ENCODE data around the gene TAT. TPM values are rescaled to one million over a fixed set of nuclear protein-coding genes. Genes with fewer than 3 reads are reported as not detected.

The TAT gene
- total RNA-seq, 1 donor from 2014 or later = not detected

- H3K27me3 Mint-ChIP-seq = peaks cover 33% of the 10 kb centered on the region
- no peaks in the 10 kb centered on the region for H3K36me3 Mint-ChIP-seq (ENCODE audit: low read depth)
- DNase-seq = no peak
- TF ChIP-seq CTCF (IDR thresholded peaks at IDR 0.05) = no peak
- peaks cover 5% of the 10 kb centered on the region for H3K4me1 Mint-ChIP-seq
- H3K9me3 Mint-ChIP-seq = no peaks in the 10 kb centered on the region
- no peak within 1 kb of the TSS for H3K27ac Mint-ChIP-seq
- no peak for ATAC-seq (ENCODE audit: low read depth)
- H3K4me3 Mint-ChIP-seq = peak within 1 kb of the TSS; percentile 17
- CTCF ChIA-PET = interaction anchor here (1.7 kb wide), 1 partner anchor 13 kb away, joined by 7 read pairs; no protein-coding TSS in a partner anchor
- POLR2A ChIA-PET = no interaction called here
- intact Hi-C loops (cut with micrococcal nuclease) = no loop called here
These were observed 50.7 kb downstream of the TAT start, which contains the start of gene CHST4 for GRCh38 chr16:71526111-71526631. TSS of gene CHST4 (plus strand) at chr16:71526426. CDS start at chr16:71536678, 10,252 bp downstream.

GRCh38 chr16:71524566-71525553 lies 52.0 kb downstream of the TAT start:
- peaks cover 5% of the 10 kb centered on the region for H3K4me1 Mint-ChIP-seq
- CTCF ChIA-PET = interaction anchor here (0.5 kb wide), 1 partner anchor 84 kb away, joined by 4 read pairs; no protein-coding TSS in a partner anchor

GRCh38 chr16:71520550-71520949 lies 56.3 kb downstream of the TAT start:
- no peak for TF ChIP-seq CTCF (IDR thresholded peaks at IDR 0.05)
- Mint-ChIP-seq H3K4me3 (no peak overlapping the region), H3K9me3 (no peaks in the 10 kb centered on the region), H3K27me3 (peaks cover 17% of the 10 kb centered on the region), H3K27ac (no peak overlapping the region), H3K4me1 (no peaks in the 10 kb centered on the region), H3K36me3 (ENCODE audit: low read depth) (no peaks in the 10 kb centered on the region)
- ChIA-PET CTCF (no interaction called here), POLR2A (no interaction called here)
- intact Hi-C loops (cut with micrococcal nuclease) = no loop called here
- ATAC-seq (ENCODE audit: low read depth) = no peak
- DNase-seq = no peak

More at GRCh38 chr16:71524566-71525553, 52.0 kb downstream of the TAT start:
- TF ChIP-seq CTCF (IDR thresholded peaks at IDR 0.05) = no peak
- H3K36me3 Mint-ChIP-seq (ENCODE audit: low read depth) = no peaks in the 10 kb centered on the region
- H3K9me3 Mint-ChIP-seq = no peaks in the 10 kb centered on the region
- ATAC-seq (ENCODE audit: low read depth) = no peak
- POLR2A ChIA-PET = no interaction called here
- no peak for DNase-seq
- H3K4me3 Mint-ChIP-seq = no peak overlapping the region
- intact Hi-C loops (cut with micrococcal nuclease) = no loop called here
- H3K27ac Mint-ChIP-seq = no peak overlapping the region
- peaks cover 31% of the 10 kb centered on the region for H3K27me3 Mint-ChIP-seq

Other genes starting within 250 kb of the TAT start
- not detected in 2 replicates for gene CALB2, start 218.4 kb downstream of the TAT start, total RNA-seq
- gene TLE7, start 135.0 kb downstream of the TAT start, total RNA-seq = not detected in 2 replicates
- 13.3 and 14.6 TPM in 2 replicates for gene ZNF23, start 114.8 kb downstream of the TAT start, total RNA-seq
- gene ZNF19, start 87.8 kb downstream of the TAT start, total RNA-seq = 10.5 TPM in 2 replicates
- gene CHST4, start 50.7 kb downstream of the TAT start, total RNA-seq = not detected in 2 replicates
- not detected in 2 replicates for gene MARVELD3, start 49.1 kb upstream of the TAT start, total RNA-seq
- 9.2 and 10.0 TPM in 2 replicates for gene PHLPP2, start 147.6 kb upstream of the TAT start, total RNA-seq
- 112 and 120 TPM in 2 replicates for gene AP1G1, start 231.7 kb upstream of the TAT start, total RNA-seq